G401 (cell line): ENCODE measurements around the gene TNXB. TPM values are rescaled to one million over a fixed set of nuclear protein-coding genes. Genes with fewer than 3 reads are reported as not detected.

Experiments used
- DNase-seq: peaks from one replicate; pipeline ENCODE4 v3.0.0-alpha.2; 2015; ENCODE audit warnings: low spot score
- in situ Hi-C: cut with HindIII; loops from 2 replicates; pipeline ENCODE4 v1.10.0; 2016; ENCODE audit warnings: low sequenced_read_pairs, mixed read lengths
- total RNA-seq: library from RNA; depleted of rRNA; stranded (reverse); fragments of >200 nt; shearing (Covaris generic); gene quantifications from 2 replicates; pipeline ENCODE4 v1.2.3, GENCODE V29; 2014

The TNXB gene
- total RNA-seq, 1 experiment from 2014 or later = not detected

GRCh38 chr6:32089082-32089828, 19.9 kb downstream of the TNXB start:
- in situ Hi-C loops = no loop called here
- DNase-seq = no peak

- no peak for DNase-seq
- in situ Hi-C loops = no loop called here
Observed at GRCh38 chr6:32088487-32089049, 20.6 kb downstream of the TNXB start.

GRCh38 chr6:32087574-32088486, 21.3 kb downstream of the TNXB start:
- peak; percentile 72 for DNase-seq
- in situ Hi-C loops = no loop called here

GRCh38 chr6:32086661-32087573, 22.2 kb downstream of the TNXB start:
- DNase-seq = no peak
- in situ Hi-C loops = no loop called here

- in situ Hi-C loops = no loop called here
- no peak for DNase-seq
Observed at GRCh38 chr6:32085759-32086459, 23.2 kb downstream of the TNXB start.

GRCh38 chr6:32084780-32085179, 24.4 kb downstream of the TNXB start:
- no peak for DNase-seq
- in situ Hi-C loops = no loop called here

- no peak for DNase-seq
- in situ Hi-C loops = no loop called here
Observed at GRCh38 chr6:32083812-32084768, 25.0 kb downstream of the TNXB start.

GRCh38 chr6:32082935-32083334, 26.2 kb downstream of the TNXB start:
- no peak for DNase-seq
- in situ Hi-C loops = no loop called here

GRCh38 chr6:32082478-32082877, 26.7 kb downstream of the TNXB start:
- in situ Hi-C loops = no loop called here
- DNase-seq = no peak

- DNase-seq = peak; percentile 22
- in situ Hi-C loops = no loop called here
Observed at GRCh38 chr6:32081168-32081990, 27.8 kb downstream of the TNXB start.

- no peak for DNase-seq
- in situ Hi-C loops = no loop called here
Observed at GRCh38 chr6:32079566-32080290, 29.4 kb downstream of the TNXB start.

- in situ Hi-C loops = no loop called here
- DNase-seq = no peak
Observed at GRCh38 chr6:32076321-32076809, 32.8 kb downstream of the TNXB start.

- no peak for DNase-seq
- in situ Hi-C loops = no loop called here
Observed at GRCh38 chr6:32075781-32076180, 33.4 kb downstream of the TNXB start.

- no peak for DNase-seq
- in situ Hi-C loops = no loop called here
Observed at GRCh38 chr6:32074996-32075532, 34.1 kb downstream of the TNXB start.

- in situ Hi-C loops = no loop called here
- no peak for DNase-seq
Observed at GRCh38 chr6:32073613-32074012, 35.5 kb downstream of the TNXB start.

- in situ Hi-C loops = no loop called here
- no peak for DNase-seq
Observed at GRCh38 chr6:32073101-32073500, 36.0 kb downstream of the TNXB start.
